DND-41 (cell line): ENCODE data around the gene PRKCZ.

Experiments used
- ATAC-seq: fragments of 200-7000 bp; cut with Tn5 transposase; 3 replicates; pipeline ENCODE4 v1.9.1; 2021; ENCODE audit warnings: low read depth; ENCODE audit not compliant: insufficient read depth
- DNase-seq: peaks from one replicate; pipeline ENCODE4 v3.0.0-alpha.2; 2020
- H2AFZ ChIP-seq: 2 replicates; pipeline ENCODE4 v1.6.0; 2012; ENCODE audit warnings: low read depth, low read length
- H3K27ac ChIP-seq: 2 replicates; pipeline ENCODE4 v1.5.1; 2012; ENCODE audit warnings: low read length, inconsistent platforms
- H3K27me3 ChIP-seq: fragments of 200-600 bp; sonication (generic); 2 replicates; pipeline ENCODE4 v1.6.0; 2012; ENCODE audit warnings: low read length, mild to moderate bottlenecking, inconsistent platforms; ENCODE audit not compliant: insufficient read depth, poor library complexity
- H3K36me3 ChIP-seq: 2 replicates; pipeline ENCODE4 v1.5.1; 2012; ENCODE audit warnings: low read length, inconsistent platforms; ENCODE audit not compliant: insufficient read depth
- H3K4me1 ChIP-seq: 2 replicates; pipeline ENCODE4 v1.5.1; 2012; ENCODE audit warnings: mild to moderate bottlenecking, low read length; ENCODE audit not compliant: insufficient read depth
- H3K4me2 ChIP-seq: 2 replicates; pipeline ENCODE4 v1.6.0; 2012; ENCODE audit warnings: mild to moderate bottlenecking, moderate library complexity, low read length, inconsistent platforms; ENCODE audit not compliant: insufficient read depth
- H3K4me3 ChIP-seq, 2 experiments: fragments of 200-600 bp in 1 of 2; shearing (Covaris generic) in 1 of 2; 2 replicates each; pipeline ENCODE4 v1.5.1; 2012 to 2016; ENCODE audit warnings: inconsistent platforms in 2 of 2, low read length in 2 of 2, mild to moderate bottlenecking in 2 of 2, low read depth in 1 of 2, moderate library complexity in 1 of 2
- H3K79me2 ChIP-seq: 2 replicates; pipeline ENCODE4 v1.6.0; 2012; ENCODE audit warnings: low read length, inconsistent platforms; ENCODE audit not compliant: insufficient read depth
- H3K9ac ChIP-seq: 2 replicates; pipeline ENCODE4 v1.6.0; 2012; ENCODE audit warnings: low read depth, mild to moderate bottlenecking, inconsistent platforms, low read length, moderate library complexity
- H3K9me3 ChIP-seq: 2 replicates; pipeline ENCODE4 v1.5.1; 2012; ENCODE audit warnings: low read length, moderate library complexity, mild to moderate bottlenecking, inconsistent platforms; ENCODE audit not compliant: insufficient read depth, severe bottlenecking
- H4K20me1 ChIP-seq: 2 replicates; pipeline ENCODE4 v1.6.0; 2012; ENCODE audit warnings: low read length; ENCODE audit not compliant: insufficient read depth
- EZH2 ChIP-seq: IDR thresholded peaks from 3 replicates; pipeline ENCODE4 v1.6.1; 2012; ENCODE audit warnings: borderline replicate concordance, low read depth, mild to moderate bottlenecking, moderate library complexity, low read length, inconsistent platforms; ENCODE audit not compliant: severe bottlenecking
- TF ChIP-seq, protein P1 (sequence below): IDR thresholded peaks from 2 replicates; pipeline ENCODE4 v1.5.1; 2012; ENCODE audit warnings: borderline replicate concordance, low read length, moderate library complexity, mild to moderate bottlenecking; ENCODE audit not compliant: poor library complexity, severe bottlenecking; ENCODE audit errors: extremely low read depth

The PRKCZ gene

GRCh38 chr1:2135441-2135841 is 85.2 kb downstream of the PRKCZ start:
- Histone ChIP-seq H3K9me3 (no peaks in the 10 kb centered on the region), H3K9ac (no peak overlapping the region), H3K4me3 (no peak overlapping the region), H3K79me2 (no peaks in the 10 kb centered on the region), H2AFZ (no peak overlapping the region), H3K36me3 (no peaks in the 10 kb centered on the region), H3K4me2 (no peak overlapping the region), H3K27ac (no peak overlapping the region), H4K20me1 (peaks cover 6% of the 10 kb centered on the region; the same call in 1 of the 2 replicates), H3K27me3 (peaks cover 9% of the 10 kb centered on the region), H3K4me1 (peaks cover 14% of the 10 kb centered on the region)
- TF ChIP-seq, protein P1, sequence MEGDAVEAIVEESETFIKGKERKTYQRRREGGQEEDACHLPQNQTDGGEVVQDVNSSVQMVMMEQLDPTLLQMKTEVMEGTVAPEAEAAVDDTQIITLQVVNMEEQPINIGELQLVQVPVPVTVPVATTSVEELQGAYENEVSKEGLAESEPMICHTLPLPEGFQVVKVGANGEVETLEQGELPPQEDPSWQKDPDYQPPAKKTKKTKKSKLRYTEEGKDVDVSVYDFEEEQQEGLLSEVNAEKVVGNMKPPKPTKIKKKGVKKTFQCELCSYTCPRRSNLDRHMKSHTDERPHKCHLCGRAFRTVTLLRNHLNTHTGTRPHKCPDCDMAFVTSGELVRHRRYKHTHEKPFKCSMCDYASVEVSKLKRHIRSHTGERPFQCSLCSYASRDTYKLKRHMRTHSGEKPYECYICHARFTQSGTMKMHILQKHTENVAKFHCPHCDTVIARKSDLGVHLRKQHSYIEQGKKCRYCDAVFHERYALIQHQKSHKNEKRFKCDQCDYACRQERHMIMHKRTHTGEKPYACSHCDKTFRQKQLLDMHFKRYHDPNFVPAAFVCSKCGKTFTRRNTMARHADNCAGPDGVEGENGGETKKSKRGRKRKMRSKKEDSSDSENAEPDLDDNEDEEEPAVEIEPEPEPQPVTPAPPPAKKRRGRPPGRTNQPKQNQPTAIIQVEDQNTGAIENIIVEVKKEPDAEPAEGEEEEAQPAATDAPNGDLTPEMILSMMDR: no peak
- TF ChIP-seq EZH2: no peak
- ATAC-seq: no peak
- no peak for DNase-seq

- H3K27ac ChIP-seq: no peak overlapping the region
- no peaks in the 10 kb centered on the region for H3K9me3 ChIP-seq
- no peaks in the 10 kb centered on the region for H3K36me3 ChIP-seq
- DNase-seq (no peak), ATAC-seq (no peak)
- H3K9ac ChIP-seq: no peak overlapping the region
- H3K79me2 ChIP-seq: no peaks in the 10 kb centered on the region
- no peak overlapping the region for H3K4me3 ChIP-seq
- no peak overlapping the region for H2AFZ ChIP-seq
- peaks cover 4% of the 10 kb centered on the region; the same call in 1 of the 2 replicates for H4K20me1 ChIP-seq
- no peak for TF ChIP-seq EZH2
- TF ChIP-seq, protein P1: no peak
- peaks cover 9% of the 10 kb centered on the region for H3K27me3 ChIP-seq
- H3K4me2 ChIP-seq: no peak overlapping the region
- H3K4me1 ChIP-seq: peaks cover 14% of the 10 kb centered on the region
Observed at GRCh38 chr1:2135941-2136340, 85.7 kb downstream of the PRKCZ start.

DNA sequence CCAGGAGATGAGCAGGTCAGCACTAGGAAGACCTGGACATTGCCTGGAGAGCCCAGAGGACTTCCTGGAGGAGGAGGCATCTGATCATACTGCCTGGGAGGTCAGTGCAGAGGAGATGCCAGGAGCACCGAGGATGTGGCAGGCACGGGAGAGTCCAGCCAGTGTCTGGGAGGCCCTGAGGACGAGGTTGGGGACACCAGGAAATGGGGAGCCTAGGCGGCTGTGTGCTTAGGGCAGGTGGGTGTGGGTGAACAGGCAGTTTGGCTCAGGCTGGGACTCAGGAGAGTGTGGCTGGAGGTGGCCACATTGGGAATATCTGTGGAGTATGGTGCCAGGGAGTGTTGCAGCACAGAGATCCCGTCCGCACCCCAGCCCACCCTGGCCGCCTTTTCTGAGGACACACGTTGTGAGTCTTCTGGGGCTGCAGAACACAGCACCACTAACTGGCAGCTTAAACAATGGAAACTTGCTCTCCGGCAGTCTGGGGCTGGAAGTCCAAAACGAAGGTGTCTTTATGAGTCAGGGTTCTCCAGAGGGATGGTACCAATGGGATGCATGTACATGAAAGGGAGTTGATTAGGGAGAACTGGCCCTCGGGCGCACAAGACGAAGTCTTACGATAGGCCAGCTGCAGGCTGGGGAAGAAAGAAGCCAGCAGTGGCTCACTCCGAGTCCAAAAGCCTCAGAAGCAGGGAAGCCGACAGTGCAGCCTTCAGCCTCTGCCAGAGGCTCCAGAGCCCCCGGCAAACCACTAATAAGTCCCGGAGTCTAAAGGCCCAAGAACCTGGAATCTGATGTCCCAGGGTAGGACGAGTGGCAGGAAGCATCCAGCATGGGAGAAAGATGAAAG is 86.4 kb downstream of the PRKCZ start:
- Histone ChIP-seq H3K27me3 (peaks cover 9% of the 10 kb centered on the region), H3K4me1 (peaks cover 14% of the 10 kb centered on the region), H3K36me3 (no peaks in the 10 kb centered on the region), H2AFZ (no peak overlapping the region), H4K20me1 (peaks cover 4% of the 10 kb centered on the region; the same call in 1 of the 2 replicates), H3K4me3 (no peak overlapping the region), H3K9ac (no peak overlapping the region), H3K79me2 (no peaks in the 10 kb centered on the region), H3K9me3 (no peaks in the 10 kb centered on the region), H3K27ac (no peak overlapping the region), H3K4me2 (no peak overlapping the region)
- DNase-seq (no peak), ATAC-seq (no peak)
- TF ChIP-seq, protein P1: no peak
- TF ChIP-seq EZH2: no peak
